SHP77 treated with DMSO at 0.1 percent for 48 hours (cell line): ENCODE results near the gene LMX1A.

Source experiments
- DNase-seq: peaks from one replicate; lab custom pipeline; 2025; lab: John Stamatoyannopoulos, UW

The LMX1A gene

DNA sequence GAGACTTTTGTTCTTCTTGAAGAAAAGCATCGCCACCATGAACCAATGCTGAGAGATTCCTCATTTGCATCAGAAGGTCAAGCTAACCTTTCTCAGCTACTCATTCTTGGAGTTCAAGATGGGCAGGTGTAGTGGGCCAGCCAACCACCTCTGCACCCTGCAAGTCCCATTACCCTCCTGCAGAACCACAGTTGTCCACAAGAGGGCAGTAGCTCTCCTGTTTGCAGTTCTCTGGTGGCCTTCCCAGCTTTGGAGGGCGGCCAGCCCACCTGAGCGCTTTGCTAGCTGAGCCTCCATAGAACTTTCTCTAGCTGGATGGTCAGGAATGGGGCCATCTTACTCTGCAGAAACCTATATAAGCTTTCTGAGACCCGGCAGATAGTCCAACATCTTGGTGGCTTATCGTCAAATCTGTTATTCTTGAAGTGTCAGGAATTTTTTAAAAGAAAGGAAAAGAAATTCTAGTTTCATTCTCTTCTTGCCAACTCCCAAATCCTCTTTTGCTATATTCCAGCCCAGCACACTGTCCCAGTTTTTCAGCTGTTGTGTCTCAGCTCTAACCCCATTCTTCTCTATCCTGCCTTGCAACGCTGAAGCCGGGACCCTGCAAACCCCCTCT is 11.0 kb upstream of the LMX1A start:
- peak; percentile 56 for DNase-seq

DNA sequence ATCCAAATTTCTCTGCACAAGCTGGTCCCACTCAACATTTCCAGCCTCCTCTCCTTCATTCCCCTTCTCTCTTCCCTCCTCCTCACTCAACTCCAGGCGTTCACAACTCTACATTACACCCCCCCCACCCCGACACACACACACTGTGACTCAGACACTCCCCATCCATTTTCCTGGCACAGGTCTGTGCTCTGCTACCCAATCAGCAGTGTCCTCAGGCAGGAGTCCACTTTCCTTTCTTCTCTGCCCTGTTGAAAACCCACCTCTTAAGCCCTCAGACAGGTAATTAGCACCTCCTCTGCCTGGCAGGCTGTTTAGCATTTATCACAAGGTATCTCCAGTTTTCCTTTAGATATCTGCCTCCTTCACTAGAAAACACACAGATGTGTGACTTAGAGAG is 8.8 kb upstream of the LMX1A start:
- no peak for DNase-seq

DNA sequence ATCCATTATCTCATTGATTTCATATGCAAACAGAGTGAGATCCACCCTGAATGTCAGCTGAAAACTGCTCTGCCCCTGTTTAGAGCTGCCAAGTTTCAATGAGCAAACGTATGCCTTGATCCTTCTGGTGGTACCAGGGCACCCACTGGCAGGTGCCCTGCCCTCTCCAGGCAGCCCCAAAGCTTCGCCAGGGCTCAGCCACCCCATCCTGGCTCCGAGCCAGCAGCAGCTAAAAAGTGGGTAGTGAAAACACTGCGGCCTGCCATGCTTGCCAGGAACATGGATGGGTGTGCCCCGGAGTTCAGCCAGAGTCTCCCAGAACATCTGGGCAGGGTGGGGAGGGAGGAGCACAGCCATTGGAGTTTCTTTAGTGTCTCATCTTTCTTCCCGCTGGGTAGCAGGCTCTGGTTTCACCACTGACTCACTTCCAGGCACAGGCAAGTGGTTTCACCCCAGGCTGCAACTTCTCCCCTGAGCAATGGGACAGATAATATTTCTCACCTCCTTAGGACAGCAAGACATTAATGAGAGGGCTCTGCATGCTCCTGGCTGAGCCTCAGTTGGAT is 8.1 kb upstream of the LMX1A start:
- DNase-seq = no peak

DNA sequence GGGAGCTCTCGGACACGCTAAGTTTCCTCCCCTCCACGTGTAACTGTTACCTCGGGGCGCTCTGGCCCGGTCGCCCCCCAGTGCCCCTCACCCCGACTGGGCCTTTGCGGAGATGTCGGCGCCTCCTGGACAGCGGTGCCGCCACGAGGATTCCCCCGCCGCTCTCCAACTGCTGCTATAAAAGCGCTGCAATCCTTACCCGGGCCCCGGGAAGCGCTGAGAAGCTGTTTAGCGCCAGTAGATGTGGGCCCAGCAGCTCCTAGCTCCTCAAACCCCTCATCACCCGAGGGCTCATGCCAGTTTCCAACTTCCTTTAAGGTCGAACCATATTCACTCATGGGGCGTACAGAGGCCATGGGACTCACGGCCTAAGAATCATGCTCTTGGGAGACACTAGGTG is 361 bp upstream of the LMX1A start:
- no peak for DNase-seq

DNA sequence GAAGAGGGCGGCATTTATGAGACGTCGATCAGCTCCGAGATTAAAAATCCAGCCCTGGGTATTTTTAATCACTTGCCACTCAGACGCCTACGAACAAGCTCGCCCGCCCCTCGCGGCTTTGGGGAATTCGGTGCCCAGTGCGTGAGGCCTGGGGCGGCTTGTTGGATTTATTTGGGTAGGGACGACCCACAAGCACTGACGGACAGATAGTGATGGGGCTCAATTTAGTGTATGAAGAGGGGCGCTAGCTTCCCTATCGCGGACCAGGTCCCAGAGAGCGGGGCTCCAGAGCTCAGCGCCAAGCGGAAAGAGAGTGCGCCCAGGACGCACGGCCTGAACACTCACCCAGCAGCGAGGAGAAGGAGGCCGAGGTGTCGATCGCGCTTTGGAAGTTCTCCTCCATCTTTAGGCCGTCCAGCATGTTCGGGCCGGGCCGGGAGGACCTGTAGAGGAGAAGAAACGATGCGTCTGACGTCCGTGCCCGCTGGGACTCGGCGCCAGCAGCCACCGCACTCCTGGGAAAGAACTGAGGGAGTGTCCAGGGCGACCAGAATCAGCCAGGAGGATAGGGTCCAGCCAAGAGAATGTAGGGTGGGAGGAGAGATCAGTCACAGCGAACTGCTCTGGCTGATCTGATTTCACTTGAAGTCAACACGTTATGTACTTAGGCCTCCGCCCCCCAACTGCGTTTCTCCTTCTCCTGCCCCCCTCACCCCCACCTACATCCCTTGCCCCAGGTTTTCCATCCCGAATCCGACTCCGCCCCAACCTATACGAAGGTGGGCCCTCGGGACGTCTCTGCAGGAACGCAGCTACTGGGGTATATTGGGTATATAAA is 1.2 kb downstream of the LMX1A start:
- DNase-seq = no peak

DNA sequence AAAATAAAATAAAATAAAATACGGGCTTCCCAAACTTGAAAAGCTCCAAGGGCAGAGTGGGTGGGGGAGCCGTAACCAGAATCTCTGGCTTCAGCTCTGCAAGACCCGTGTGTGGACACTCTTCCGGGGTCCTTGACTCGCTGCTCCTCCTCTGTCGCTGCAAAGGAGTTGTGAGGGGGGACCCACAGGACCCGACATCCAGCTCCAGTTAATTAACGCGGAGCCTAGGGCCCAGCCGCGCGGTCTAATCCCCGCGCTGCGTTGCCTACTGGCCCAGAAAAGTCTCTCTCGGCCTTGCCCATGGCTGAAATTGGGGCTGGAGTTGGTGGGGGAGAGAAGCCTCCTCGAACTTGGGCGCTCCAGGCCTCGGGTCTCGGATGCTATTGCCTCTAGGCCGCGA is 1.8 kb downstream of the LMX1A start:
- DNase-seq = no peak

DNA sequence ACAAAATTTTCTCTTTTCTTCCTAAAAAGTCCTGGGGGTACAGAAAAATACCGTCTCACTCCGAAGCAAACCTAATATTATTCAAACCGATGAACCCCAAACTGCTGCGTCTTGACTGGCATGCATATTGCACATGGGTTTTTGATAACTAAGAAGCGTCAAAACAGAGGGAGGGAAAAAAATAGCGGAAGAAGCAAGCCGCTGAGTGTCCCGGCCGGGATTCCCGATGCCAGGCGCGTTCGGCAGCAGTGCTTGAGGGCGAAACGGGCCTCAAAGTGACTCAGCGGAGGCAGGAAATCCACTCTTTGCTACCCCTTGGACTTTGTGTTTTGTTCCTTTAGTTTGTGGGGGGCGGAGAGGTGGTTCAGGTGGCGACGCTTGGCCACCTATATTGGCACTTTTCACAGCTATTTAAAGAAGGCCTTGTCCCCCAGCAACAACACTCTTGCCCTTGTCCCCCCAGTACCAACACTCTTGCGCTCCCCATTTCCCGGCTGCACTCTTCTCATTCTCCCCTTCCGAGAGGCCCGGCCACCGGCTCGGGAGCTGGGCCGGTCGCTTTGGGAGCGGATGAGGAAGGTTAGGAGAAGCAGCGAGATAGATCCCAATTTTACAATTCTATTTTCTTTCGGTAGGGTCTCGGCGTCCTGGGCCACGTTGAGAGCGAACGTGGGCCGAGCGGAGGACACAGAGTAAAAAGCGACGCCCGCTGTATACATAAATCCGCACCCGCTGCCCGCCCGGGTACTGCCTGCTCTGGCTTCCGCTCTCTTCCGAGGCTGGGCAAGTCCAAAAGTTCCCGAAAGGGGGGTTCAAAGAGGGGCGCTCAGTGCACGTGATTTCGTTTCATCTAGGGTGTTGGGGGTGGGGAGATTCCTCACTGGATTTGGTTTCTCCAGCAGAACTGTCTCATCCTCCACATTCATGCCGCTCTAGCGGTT is 2.5 kb downstream of the LMX1A start:
- DNase-seq = no peak

DNA sequence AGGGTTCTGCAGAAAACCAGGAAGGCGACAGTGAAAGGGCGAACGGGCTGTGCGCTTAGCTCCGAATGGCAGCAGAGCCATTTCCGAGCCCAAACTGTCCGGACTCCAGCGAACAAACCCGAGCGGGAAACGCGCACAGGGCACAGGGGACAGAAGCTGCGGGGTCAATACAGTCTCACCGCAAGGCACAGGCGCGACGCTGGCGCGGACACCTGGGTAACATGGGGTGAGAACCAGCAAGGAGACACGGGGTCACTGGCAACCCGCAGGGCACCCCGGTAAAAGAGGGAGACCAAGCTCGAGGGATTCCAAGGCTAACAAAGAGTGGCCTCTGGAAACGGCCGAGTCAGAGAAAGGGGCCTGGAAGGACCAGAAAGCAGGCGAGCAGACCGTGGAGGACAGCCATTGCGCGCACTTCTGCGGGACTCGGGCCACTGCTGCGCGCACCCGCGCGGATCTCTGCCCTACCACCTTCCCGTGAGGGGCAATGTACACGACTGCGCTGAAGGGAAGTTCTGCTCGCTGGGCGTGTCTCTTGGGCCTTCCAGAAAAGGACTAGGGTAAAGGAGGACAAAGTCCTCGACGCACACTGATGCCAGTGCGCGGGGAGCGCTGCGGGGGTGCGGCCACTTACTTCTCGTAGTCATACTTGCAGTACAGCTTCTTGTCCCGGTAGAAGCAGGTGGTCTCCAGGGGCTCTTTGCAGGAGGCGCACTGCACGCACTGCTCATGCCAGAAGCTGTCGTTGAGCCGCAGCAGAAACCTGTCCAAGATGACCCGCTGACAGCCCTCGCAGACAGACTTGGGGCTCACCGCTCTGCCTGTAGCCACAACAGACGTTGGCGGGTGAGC is 3.8 kb downstream of the LMX1A start:
- no peak for DNase-seq

DNA sequence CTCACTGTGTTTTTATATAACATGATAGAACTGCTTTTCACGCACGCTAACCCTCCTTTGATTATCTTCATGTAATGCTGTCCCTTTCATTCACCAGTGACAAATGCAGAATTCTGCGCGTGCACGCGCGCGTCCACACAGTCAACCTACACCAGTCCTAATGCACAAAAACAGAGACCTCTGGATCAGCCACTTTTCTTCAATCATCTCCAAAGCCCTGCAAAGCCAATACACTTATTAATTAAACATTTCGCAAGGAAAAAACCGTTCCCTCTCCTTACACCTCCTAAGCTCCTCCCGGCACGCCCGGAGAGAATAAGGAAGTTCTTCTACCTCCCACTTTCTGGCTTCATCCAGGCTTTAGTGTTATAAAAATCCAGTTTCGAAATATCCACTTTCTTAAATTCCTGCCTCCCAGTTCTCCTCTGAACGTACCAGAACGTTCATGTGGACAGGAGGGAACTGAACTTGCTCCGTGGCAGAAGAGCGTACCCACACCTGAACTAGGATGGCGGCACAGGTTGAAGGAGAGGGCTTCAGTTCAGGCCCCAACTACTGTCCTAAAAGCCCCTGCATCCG is 4.6 kb downstream of the LMX1A start:
- DNase-seq = no peak

DNA sequence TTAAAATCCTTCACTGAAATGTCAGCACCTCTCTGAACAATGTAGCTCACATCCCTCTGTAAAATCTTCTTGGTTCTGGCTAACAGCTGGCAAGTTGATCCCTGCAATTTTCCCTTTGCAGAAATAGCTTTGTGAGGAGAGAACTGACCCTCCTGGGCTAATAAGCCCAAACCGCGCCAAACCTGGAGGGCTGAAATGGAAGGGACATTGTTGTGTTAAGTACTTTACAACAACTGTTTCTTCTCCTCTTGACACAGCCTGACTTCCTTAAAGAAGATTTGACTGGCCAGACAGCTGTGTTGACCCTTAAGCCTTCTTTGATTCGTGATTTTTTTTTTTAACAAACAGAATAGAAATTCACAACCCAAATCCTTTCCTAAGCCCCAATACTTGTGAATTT is 5.7 kb downstream of the LMX1A start:
- no peak for DNase-seq

DNA sequence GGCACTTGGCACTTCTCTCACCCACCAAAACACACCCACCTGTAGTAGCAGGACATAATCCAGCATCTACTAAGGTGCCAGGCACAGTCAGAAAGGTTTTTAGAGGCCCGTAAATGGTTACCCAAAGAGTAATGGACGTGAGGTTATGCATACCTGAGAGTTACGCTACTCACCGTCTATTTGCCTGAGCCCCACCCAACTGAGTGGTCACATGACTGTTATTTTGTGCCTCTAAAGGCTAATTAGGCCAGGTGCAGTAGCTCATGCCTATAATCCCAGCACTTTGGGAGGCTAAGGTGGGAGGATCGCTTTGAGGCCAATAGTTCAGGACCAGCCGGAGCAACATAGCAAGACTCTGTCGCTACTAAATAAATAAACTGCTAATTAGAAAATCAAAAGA is 11.0 kb downstream of the LMX1A start:
- DNase-seq = no peak

DNA sequence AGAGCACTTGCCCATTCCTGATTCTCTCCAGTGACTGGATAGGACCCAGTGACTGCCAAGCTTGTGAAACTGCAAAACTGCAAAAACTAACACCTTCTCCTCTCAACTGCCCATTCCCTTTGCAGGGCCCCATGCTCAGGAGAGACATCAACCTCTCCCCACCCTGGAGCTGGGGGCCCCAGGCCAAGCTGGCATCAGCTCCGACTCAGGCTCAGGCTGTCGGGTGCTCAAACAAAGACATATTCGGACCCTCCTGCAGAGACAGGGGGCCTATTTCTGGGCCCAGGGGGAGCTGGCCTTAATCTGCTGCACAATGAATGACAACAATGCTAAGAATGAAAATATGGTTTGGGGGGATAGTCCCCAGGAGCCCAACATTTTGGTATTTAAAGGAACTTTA is 11.8 kb downstream of the LMX1A start:
- no peak for DNase-seq

DNA sequence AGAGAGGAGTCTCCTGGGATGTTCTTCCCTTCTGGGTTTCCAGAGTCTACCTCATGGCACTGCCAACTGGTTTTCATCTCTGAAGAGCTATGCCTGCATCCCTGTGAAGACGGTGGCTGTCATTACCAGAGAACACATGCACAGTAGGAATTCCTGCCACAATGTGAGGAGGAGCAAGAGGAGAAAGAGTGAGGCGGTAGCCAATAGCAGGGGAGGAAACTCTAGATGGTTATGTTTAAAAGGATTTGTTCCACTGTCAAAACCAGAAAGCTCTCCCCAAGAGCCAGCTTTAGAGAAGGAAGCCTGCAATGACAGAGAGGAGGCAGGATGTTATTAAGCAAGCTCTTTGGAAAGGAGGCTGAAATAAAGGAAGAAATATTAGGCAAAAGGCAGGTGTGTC is 12.3 kb downstream of the LMX1A start:
- DNase-seq = no peak

DNA sequence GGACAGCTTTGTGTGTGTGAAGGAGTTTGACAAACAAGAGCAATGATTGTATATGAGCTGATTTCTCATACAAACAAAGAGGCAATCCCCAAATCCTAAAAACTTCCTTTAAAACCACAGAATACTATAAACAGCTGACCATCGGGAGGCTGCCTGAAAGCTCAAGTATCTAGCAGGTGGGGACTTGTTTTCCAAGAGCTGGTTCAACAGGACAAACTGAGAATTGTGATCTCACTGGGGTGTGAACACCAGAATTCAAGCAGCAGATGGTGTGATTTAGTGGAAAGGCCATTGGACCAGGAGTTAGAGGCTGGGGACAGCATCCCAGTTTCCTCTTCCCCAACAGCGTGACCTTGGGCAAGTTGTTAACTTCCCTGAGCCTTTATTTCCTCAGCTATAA is 13.9 kb downstream of the LMX1A start:
- no peak for DNase-seq

DNA sequence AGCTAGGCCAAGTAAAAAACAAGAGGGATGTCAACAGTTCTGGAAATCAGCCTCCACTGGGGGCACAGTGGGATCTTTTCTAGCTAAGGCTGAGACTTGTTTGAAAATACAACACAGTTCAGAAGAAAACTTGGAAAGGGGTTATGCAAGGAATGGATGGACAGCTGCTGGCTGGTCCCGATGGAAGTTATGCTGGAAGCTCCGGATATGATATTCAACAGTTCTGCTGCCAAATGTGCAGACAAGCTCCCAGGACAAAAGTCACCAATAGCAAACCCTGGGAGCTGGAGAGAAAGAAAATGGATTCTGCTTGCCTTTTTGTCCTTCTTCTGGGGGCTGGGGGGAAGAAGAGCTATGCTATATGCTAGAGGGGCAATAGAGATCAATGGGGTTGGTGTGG is 14.3 kb downstream of the LMX1A start:
- no peak for DNase-seq

DNA sequence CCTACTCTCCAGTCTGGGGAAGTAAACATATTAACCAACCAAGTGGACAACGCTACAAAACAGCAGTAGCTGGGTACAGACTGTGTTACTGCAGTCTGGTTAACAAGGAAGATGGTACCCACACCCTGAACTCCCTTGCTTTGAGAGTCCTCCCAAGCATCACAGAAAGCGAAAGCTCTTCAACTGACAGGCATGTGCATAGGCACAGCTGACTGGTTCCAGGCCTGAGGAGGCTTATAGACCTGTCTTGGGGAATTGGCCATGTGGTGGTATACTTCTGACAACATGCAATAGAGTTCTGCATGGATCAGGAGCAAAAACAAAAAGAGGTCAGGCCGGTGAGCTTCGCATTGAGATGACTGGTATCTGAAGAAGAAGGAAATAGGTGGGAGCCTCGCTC is 17.4 kb downstream of the LMX1A start:
- DNase-seq = no peak

DNA sequence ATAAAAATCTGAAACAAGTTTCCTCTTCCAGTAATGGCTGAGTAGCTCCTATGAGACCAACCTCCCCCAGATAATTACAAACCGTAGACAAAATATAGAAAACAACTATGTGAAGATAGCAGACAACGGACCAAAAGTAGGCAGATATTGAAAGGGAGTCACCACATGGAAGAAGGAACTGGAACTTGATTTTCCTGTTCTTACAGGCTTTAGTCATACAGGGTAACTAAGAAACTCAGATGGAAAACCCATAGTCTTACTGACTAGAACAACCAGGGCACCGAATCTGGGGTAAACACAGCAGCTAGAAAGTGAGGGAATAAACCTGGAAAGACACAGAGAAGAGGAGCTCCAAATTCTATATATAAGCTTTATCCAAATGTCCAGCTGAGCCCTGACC is 26.0 kb downstream of the LMX1A start:
- DNase-seq = no peak

DNA sequence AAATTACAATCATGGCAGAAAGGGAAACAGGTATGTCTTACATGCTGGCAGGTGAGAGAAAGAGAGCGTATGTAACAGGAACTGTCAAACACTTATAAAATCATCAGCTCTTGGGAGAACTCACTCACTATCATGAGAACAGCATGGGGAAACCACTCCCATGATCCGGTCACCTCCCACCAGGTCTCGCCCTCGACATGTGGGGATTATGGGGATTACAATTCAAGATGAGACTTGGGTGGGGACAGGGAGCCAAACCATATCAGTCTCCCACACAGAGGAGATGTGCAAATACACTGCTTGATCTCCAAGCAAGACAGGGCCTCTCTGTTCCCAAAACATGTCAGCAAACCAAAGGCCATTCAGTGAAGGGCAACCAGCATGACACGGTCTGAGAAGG is 27.4 kb downstream of the LMX1A start:
- no peak for DNase-seq

DNA sequence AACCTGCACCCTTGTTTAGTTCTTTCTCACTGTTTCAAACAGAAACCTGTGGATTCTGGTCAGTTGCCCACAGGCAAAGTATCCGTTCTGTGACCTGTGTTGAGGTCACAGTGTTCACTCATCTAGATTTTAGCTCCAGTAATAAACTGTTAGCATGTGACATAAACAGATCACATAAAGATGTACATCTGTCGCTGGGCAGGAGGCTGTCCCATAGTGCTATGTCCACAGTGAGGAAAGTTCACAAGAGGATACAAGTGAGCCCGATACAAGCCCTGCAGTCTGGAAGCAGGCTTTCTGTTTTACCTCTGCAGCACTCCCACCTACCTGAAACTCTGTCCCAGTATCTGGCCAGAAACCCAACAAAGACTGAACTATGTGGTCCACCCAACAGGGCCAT is 28.4 kb downstream of the LMX1A start:
- no peak for DNase-seq

DNA sequence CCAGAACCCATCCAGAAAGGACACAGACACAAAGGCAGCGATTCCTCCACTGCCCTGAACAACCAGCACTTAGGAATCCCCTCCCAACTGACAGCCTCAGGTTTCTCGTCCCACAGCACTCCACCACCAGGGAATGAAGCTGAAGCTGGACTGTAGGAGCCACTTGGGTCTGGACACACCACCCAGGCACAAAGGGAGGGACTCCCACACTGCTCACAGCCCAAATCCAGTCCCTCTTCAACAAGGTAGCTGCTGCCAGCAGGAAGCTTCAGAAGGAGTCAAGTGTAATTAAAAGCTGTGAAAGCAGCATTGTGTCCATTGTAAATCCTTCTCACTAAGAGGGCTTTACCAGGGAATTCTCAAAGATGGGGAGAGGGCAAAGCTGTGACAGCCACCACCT is 29.0 kb downstream of the LMX1A start:
- no peak for DNase-seq
